Activated naive CD8-positive, alpha-beta T cell treated with anti-CD3 and anti-CD28 coated beads, Interleukin-2, amount 50 U/mL, for 16 hours (primary cell): ENCODE measurements around the gene KCNH2.

Experiments used
- DNase-seq: peaks from one replicate; pipeline ENCODE4 v3.0.0-alpha.2; 2020; ENCODE audit warnings: low read depth, low spot score

Gene KCNH2

GRCh38 chr7:150904011-150904909 is 73.9 kb downstream of the KCNH2 start:
- DNase-seq, result no peak

- DNase-seq, result no peak
Observed at GRCh38 chr7:150903606-150904005, 74.5 kb downstream of the KCNH2 start.

- no peak for DNase-seq
Observed at GRCh38 chr7:150902078-150903033, 75.8 kb downstream of the KCNH2 start.

GRCh38 chr7:150901160-150902035 is 76.7 kb downstream of the KCNH2 start:
- no peak for DNase-seq

GRCh38 chr7:150900675-150901074 is 77.4 kb downstream of the KCNH2 start:
- DNase-seq, result no peak

- peak; percentile 65 for DNase-seq
Observed at GRCh38 chr7:150898475-150899011, 79.6 kb downstream of the KCNH2 start.

- no peak for DNase-seq
Observed at GRCh38 chr7:150897502-150898474, 80.3 kb downstream of the KCNH2 start.

GRCh38 chr7:150896562-150897209 is 81.4 kb downstream of the KCNH2 start:
- no peak for DNase-seq

GRCh38 chr7:150895809-150896208 is 82.3 kb downstream of the KCNH2 start:
- no peak for DNase-seq
